Progenitor cell of endocrine pancreas (in vitro differentiated cells): ENCODE data around the gene TUBA4A. TPM values are rescaled to one million over a fixed set of nuclear protein-coding genes. Genes with fewer than 3 reads are reported as not detected.
"Not testable (repeated sequence)": the region's sequence is repeated elsewhere in the genome, so short reads cannot be mapped to it uniquely, and the experiment has no call there.

Experiments used
- DNase-seq: peaks from one replicate; pipeline ENCODE4 v3.0.0; 2021; ENCODE audit warnings: low spot score; ENCODE audit not compliant: unreplicated experiment
- H3K27ac Mint-ChIP-seq: 2 replicates; pipeline ENCODE4 v1.8.0; 2021; ENCODE audit warnings: mild to moderate bottlenecking, moderate library complexity, mixed read lengths
- H3K27me3 Mint-ChIP-seq: 2 replicates; pipeline ENCODE4 v1.8.0; 2021; ENCODE audit warnings: mixed read lengths
- H3K36me3 Mint-ChIP-seq: 2 replicates; pipeline ENCODE4 v1.8.0; 2022; ENCODE audit warnings: mixed read lengths; ENCODE audit not compliant: insufficient read depth
- H3K4me1 Mint-ChIP-seq: 2 replicates; pipeline ENCODE4 v1.8.0; 2021; ENCODE audit warnings: low read depth, mixed read lengths
- H3K4me3 Mint-ChIP-seq: 2 replicates; pipeline ENCODE4 v1.8.0; 2021; ENCODE audit warnings: low read depth, mild to moderate bottlenecking, moderate library complexity, mixed read lengths
- H3K9me3 Mint-ChIP-seq: 2 replicates; pipeline ENCODE4 v1.8.0; 2021; ENCODE audit warnings: low read depth, mixed read lengths
- CTCF ChIP-seq: fragments of 200-600 bp; sonication (generic); IDR thresholded peaks from one replicate; pipeline ENCODE4 v1.5.0; 2021; ENCODE audit warnings: antibody characterized with exemption, mild to moderate bottlenecking; ENCODE audit not compliant: unreplicated experiment
- total RNA-seq: library from RNA; stranded (reverse); gene quantifications from 2 replicates; pipeline ENCODE4 v1.2.1, GENCODE V29; 2021

Gene TUBA4A
- total RNA-seq, 1 donor from 2014 or later: 9.1 TPM

GRCh38 chr2:219289537-219290361 lies 36.0 kb upstream of the TUBA4A start:
- no peak overlapping the region for H3K4me3 Mint-ChIP-seq
- H3K4me1 Mint-ChIP-seq: peaks cover 3% of the 10 kb centered on the region
- DNase-seq: no peak
- H3K27me3 Mint-ChIP-seq: peaks cover 6% of the 10 kb centered on the region
- H3K36me3 Mint-ChIP-seq: peaks cover 1% of the 10 kb centered on the region
- no peaks in the 10 kb centered on the region for H3K9me3 Mint-ChIP-seq
- no peak overlapping the region for H3K27ac Mint-ChIP-seq
- TF ChIP-seq CTCF: no peak

GRCh38 chr2:219289195-219289536 lies 35.4 kb upstream of the TUBA4A start:
- no peaks in the 10 kb centered on the region for H3K9me3 Mint-ChIP-seq
- DNase-seq: no peak
- no peak for TF ChIP-seq CTCF
- H3K27me3 Mint-ChIP-seq: peaks cover 6% of the 10 kb centered on the region
- no peak overlapping the region for H3K27ac Mint-ChIP-seq
- peaks cover 1% of the 10 kb centered on the region for H3K36me3 Mint-ChIP-seq
- no peak overlapping the region for H3K4me3 Mint-ChIP-seq
- no peaks in the 10 kb centered on the region for H3K4me1 Mint-ChIP-seq

GRCh38 chr2:219287580-219288265 lies 34.0 kb upstream of the TUBA4A start:
- H3K27ac Mint-ChIP-seq: no peak overlapping the region
- no peaks in the 10 kb centered on the region for H3K9me3 Mint-ChIP-seq
- H3K27me3 Mint-ChIP-seq: peaks cover 6% of the 10 kb centered on the region

GRCh38 chr2:219287116-219287440 lies 33.4 kb upstream of the TUBA4A start:
- not testable (repeated sequence) for H3K36me3 Mint-ChIP-seq, H3K27ac Mint-ChIP-seq, H3K4me1 Mint-ChIP-seq, H3K4me3 Mint-ChIP-seq, H3K9me3 Mint-ChIP-seq, DNase-seq, H3K27me3 Mint-ChIP-seq

More at GRCh38 chr2:219287580-219288265, 34.0 kb upstream of the TUBA4A start:
- no peak for TF ChIP-seq CTCF
- DNase-seq: no peak
- no peaks in the 10 kb centered on the region for H3K4me1 Mint-ChIP-seq
- peaks cover 5% of the 10 kb centered on the region for H3K36me3 Mint-ChIP-seq
- H3K4me3 Mint-ChIP-seq: no peak overlapping the region

GRCh38 chr2:219286436-219287115 lies 32.9 kb upstream of the TUBA4A start:
- Mint-ChIP-seq H3K4me1 (no peaks in the 10 kb centered on the region), H3K27ac (peak overlapping the region; percentile 77), H3K36me3 (peaks cover 5% of the 10 kb centered on the region), H3K9me3 (no peaks in the 10 kb centered on the region), H3K27me3 (no peaks in the 10 kb centered on the region), H3K4me3 (no peak overlapping the region)
- DNase-seq: no peak
- TF ChIP-seq CTCF: no peak
